Suprapubic skin (tissue), 4 donors: ENCODE data around the gene CCBE1. TPM values are rescaled to one million over a fixed set of nuclear protein-coding genes. Genes with fewer than 3 reads are reported as not detected.

Source experiments
- DNase-seq, 2 donors: peaks; one replicate each; pipeline ENCODE4 v3.0.0-alpha.2; 2019; ENCODE audit warnings: low spot score in 2 of 2
- H3K27ac ChIP-seq: fragments of 200-600 bp; sonication (generic); one replicate; pipeline ENCODE4 v1.5.1; 2019
- H3K27me3 ChIP-seq: fragments of 200-600 bp; sonication (generic); one replicate; pipeline ENCODE4 v1.5.1; 2019
- H3K36me3 ChIP-seq: fragments of 200-600 bp; sonication (generic); one replicate; pipeline ENCODE4 v1.5.1; 2019
- H3K4me1 ChIP-seq: fragments of 200-600 bp; sonication (generic); one replicate; pipeline ENCODE4 v1.5.1; 2019
- H3K4me3 ChIP-seq: fragments of 200-600 bp; sonication (generic); one replicate; pipeline ENCODE4 v1.5.1; 2019; ENCODE audit warnings: mild to moderate bottlenecking
- H3K9me3 ChIP-seq: fragments of 200-600 bp; sonication (generic); one replicate; pipeline ENCODE4 v1.5.1; 2019
- CTCF ChIP-seq, 2 donors: fragments of 200-600 bp in 1 of 2; fragments of 450-650 bp in 1 of 2; sonication (generic) in 1 of 2; IDR thresholded peaks; one replicate each; pipeline ENCODE4 v1.5.1; 2016 to 2019; ENCODE audit warnings: antibody characterized with exemption in 2 of 2, mild to moderate bottlenecking in 1 of 2, moderate library complexity in 1 of 2
- EP300 ChIP-seq: sonication (generic); formaldehyde crosslinking; IDR thresholded peaks from one replicate; pipeline ENCODE4 v1.6.1; 2017; ENCODE audit warnings: antibody characterized with exemption
- POLR2A ChIP-seq, 2 donors: fragments of 450-650 bp; IDR thresholded peaks; one replicate each; pipeline ENCODE4 v1.6.1; 2017; ENCODE audit warnings: antibody characterized with exemption in 2 of 2, mild to moderate bottlenecking in 2 of 2, moderate library complexity in 2 of 2
- POLR2AphosphoS5 ChIP-seq, 3 donors: sonication (generic); formaldehyde crosslinking; IDR thresholded peaks; one replicate each; pipeline ENCODE4 v1.6.1; 2017; ENCODE audit warnings: antibody characterized with exemption in 3 of 3
- WGBS: methylation state at CpG from one replicate; pipeline ENCODE4 v1.1.5; 2018; 5-methylcytosine and 5-hydroxymethylcytosine counted together
- total RNA-seq, 4 donors: library from RNA; depleted of rRNA; stranded (reverse); fragments of >200 nt; gene quantifications; one replicate each; pipeline ENCODE4 v1.1.0, GENCODE V29; 2016

The CCBE1 gene
- total RNA-seq, 4 donors from 2014 or later, result 0.81 to 3.7 (median 1.7) TPM

GRCh38 chr18:59699750-59700534 lies 2.7 kb upstream of the CCBE1 start:
- Histone ChIP-seq H3K4me3 (no peak overlapping the region), H3K4me1 (peaks cover 35% of the 10 kb centered on the region), H3K36me3 (no peaks in the 10 kb centered on the region), H3K27me3 (peaks cover 33% of the 10 kb centered on the region), H3K27ac (no peak overlapping the region), H3K9me3 (no peaks in the 10 kb centered on the region)
- 70% methylated on average over 8 of the region's 8 CpGs for WGBS
- no peak for TF ChIP-seq EP300
- DNase-seq, result no peak

DNA sequence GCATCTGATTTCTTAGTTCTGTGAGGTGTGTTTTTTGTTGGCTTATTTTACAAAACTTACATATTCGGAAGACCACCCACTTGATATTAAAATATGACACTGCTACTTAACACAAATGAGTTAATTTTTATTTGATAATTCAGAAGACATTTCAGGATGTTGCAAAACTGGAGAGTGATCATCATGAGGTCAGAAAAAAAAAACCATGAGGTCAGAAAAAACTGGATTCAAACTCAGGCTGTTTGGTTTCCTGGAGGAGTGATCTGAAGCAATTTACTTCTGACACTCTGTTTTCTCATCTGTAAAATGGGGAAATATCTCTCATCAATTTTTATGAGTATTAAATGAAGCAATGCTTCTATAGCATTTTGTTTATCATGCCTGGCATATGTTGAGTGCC lies 1.8 kb upstream of the CCBE1 start:
- TF ChIP-seq POLR2A (IDR thresholded peaks at IDR 0.05), result no peak
- TF ChIP-seq CTCF (IDR thresholded peaks at IDR 0.05), result no peak
- TF ChIP-seq EP300, result no peak
- no peak for TF ChIP-seq POLR2AphosphoS5 (IDR thresholded peaks at IDR 0.05)
- 89% methylated on average over 1 of the region's 1 CpG for WGBS
- no peak for DNase-seq
- no peaks in the 10 kb centered on the region for H3K9me3 ChIP-seq
- no peak overlapping the region for H3K27ac ChIP-seq
- H3K4me3 ChIP-seq, result no peak overlapping the region
- H3K27me3 ChIP-seq, result peaks cover 37% of the 10 kb centered on the region
- H3K36me3 ChIP-seq, result no peaks in the 10 kb centered on the region
- H3K4me1 ChIP-seq, result peaks cover 33% of the 10 kb centered on the region

DNA sequence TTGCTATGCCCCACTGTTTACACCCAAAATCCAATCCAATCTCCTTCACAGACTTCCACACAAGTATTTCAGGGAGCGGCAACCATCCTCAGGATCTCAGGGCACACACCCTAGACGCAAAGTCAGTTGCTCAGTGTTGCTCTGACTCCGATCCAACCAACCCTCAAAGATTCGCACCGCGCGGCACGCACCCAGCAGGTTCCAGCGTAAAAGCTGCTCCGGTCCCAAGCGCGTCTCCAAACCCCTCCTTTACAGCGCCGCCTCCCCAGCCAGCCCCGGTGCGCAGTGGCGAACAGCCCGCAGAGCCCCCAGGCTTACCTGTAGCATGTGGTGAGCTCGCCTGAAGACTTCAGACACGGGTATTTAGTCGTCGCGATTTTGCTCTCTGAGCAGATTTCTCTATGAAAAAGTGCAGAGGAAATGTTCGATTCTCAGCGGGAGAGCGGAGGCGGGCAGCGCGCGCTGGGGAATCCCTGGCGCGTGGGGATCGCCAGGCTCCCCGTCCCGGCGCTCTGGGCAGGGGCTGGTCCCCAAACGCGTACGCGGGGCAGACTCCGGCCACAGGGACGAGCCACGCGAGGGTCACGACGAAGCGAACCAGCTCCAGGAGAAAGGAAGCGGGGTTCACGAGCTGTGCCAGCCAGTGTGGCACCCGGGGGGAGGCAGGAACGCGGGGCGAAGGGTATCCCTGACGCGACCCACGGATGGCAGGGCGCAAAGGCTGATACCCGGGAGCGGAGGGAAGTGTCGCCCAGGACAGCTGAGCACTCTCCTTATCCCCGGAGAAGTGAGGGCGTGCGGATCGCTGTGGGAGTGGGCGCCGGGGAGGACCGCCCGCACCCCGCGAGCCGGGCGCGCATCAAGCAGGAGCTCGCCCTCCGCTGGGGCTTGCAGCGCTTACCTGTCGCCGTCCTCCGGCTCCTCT lies 650 bp downstream of the CCBE1 start:
- Histone ChIP-seq H3K9me3 (no peaks in the 10 kb centered on the region), H3K36me3 (no peaks in the 10 kb centered on the region), H3K27ac (peak overlapping the region; percentile 49), H3K27me3 (peaks cover 39% of the 10 kb centered on the region), H3K4me3 (peak overlapping the region; percentile 62), H3K4me1 (peaks cover 33% of the 10 kb centered on the region)
- no peak for DNase-seq
- WGBS, result under 1% methylated on average over 43 of the region's 79 CpGs
- TF ChIP-seq POLR2AphosphoS5 (IDR thresholded peaks at IDR 0.05) (no peak), CTCF (IDR thresholded peaks at IDR 0.05) (no peak), POLR2A (IDR thresholded peaks at IDR 0.05) (no peak), EP300 (no peak)

DNA sequence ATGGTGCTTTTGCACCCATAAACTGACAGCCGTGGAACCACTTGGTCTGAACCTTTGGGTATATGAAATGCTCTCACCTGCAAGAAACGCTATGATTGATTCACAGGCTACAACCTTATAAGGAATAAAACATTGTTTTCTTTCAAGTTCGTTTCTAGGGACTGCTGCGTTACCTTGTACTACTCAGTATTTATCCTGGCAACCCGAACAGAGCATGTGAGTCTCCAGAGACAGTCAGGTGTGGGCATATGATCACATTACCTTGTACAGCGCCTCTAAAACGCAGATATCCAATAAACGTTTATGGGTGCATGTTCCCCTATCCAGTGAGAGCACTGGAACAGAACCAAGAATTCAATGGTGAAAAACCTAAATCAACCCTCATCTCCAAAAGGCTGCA lies 1.7 kb downstream of the CCBE1 start:
- H3K27me3 ChIP-seq, result peaks cover 40% of the 10 kb centered on the region
- H3K4me3 ChIP-seq, result no peak overlapping the region

GRCh38 chr18:59694824-59695223 lies 2.4 kb downstream of the CCBE1 start:
- TF ChIP-seq POLR2A (IDR thresholded peaks at IDR 0.05) (no peak), POLR2AphosphoS5 (IDR thresholded peaks at IDR 0.05) (no peak), CTCF (IDR thresholded peaks at IDR 0.05) (no peak), EP300 (no peak)
- H3K27me3 ChIP-seq, result peaks cover 40% of the 10 kb centered on the region

More for the DNA sequence above, 1.7 kb downstream of the CCBE1 start:
- H3K9me3 ChIP-seq, result no peaks in the 10 kb centered on the region
- H3K4me1 ChIP-seq, result peaks cover 32% of the 10 kb centered on the region
- 69% methylated on average over 8 of the region's 8 CpGs for WGBS
- TF ChIP-seq CTCF (IDR thresholded peaks at IDR 0.05), result no peak
- TF ChIP-seq POLR2AphosphoS5 (IDR thresholded peaks at IDR 0.05), result no peak
- no peak for TF ChIP-seq POLR2A (IDR thresholded peaks at IDR 0.05)
- no peak for TF ChIP-seq EP300
- no peak overlapping the region for H3K27ac ChIP-seq
- H3K36me3 ChIP-seq, result no peaks in the 10 kb centered on the region
- DNase-seq, result no peak

More at GRCh38 chr18:59694824-59695223, 2.4 kb downstream of the CCBE1 start:
- Histone ChIP-seq H3K9me3 (no peaks in the 10 kb centered on the region), H3K27ac (no peak overlapping the region), H3K36me3 (no peaks in the 10 kb centered on the region), H3K4me1 (peaks cover 26% of the 10 kb centered on the region), H3K4me3 (no peak overlapping the region)
- 69% methylated on average over 4 of the region's 4 CpGs for WGBS
- DNase-seq, result no peak
